Measurements from ENCODE around the gene CYTL1. TPM values are rescaled to one million over a fixed set of nuclear protein-coding genes. Genes with fewer than 3 reads are reported as not detected.
"Not testable (repeated sequence)": the region's sequence is repeated elsewhere in the genome, so short reads cannot be mapped to it uniquely, and the experiment has no call there.

CYTL1 gene
- polyA plus RNA-seq, 1 donor (not counting 4 experiments of a cell fraction or from before 2014, with no cell fraction given) = 0.30 TPM

DNA sequence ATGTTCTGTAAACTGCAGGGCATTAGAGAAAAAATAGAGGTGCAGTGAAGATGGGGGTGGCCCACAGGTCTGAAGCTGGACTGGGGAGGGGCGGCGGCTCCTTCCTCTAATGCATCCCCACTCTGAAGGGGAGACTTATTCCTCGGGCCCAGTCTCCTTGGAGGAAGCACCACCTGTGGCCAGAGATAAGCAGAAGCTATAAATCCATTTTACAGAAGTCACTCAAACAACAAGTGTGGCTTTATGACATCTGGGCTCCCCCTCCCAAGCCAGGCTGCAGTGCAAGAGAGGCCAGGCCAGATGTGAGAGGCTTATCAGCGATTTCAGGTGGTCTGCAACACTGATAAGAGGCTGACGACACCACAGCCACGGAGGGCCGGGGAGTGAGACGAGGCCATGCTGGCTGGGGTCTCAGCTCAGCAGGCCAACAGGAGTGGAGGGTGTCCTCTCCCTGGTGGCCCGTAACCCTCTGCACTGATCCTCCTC lies 15.8 kb downstream of the CYTL1 start:
- Histone ChIP-seq H3K79me2 (ENCODE audit: control insufficient read depth, insufficient read depth, low read length) (no peaks in the 10 kb centered on the region), H3K9ac (ENCODE audit: control insufficient read depth, extremely low read depth, insufficient read depth, low read length) (no peak overlapping the region), H3K4me1 (ENCODE audit: control insufficient read depth, extremely low read depth, insufficient read depth, low read length) (no peaks in the 10 kb centered on the region), H3K36me3 (ENCODE audit: control insufficient read depth in 2 of 2, extremely low read depth in 1 of 2, insufficient read depth in 2 of 2, low read length in 2 of 2) (no peaks in the 10 kb centered on the region), H2AFZ (ENCODE audit: control insufficient read depth, low read length) (no peak overlapping the region), H4K20me1 (ENCODE audit: control insufficient read depth, extremely low read depth, insufficient read depth, low read length) (no peaks in the 10 kb centered on the region), H3K9me3 (ENCODE audit: control insufficient read depth, low read depth, low read length) (no peaks in the 10 kb centered on the region), H3K9me1 (ENCODE audit: control insufficient read depth, extremely low read depth, insufficient read depth, low read length) (no peaks in the 10 kb centered on the region), H3K27me3 (ENCODE audit: control insufficient read depth, extremely low read depth, insufficient read depth, low read length) (peaks cover 10% of the 10 kb centered on the region), H3K27ac (ENCODE audit: control insufficient read depth, insufficient read depth, low read length) (no peak overlapping the region), H3K4me2 (ENCODE audit: control insufficient read depth, extremely low read depth, insufficient read depth, low read depth, low read length) (no peak overlapping the region), H3K4me3 (ENCODE audit: control insufficient read depth in 2 of 3, extremely low read depth in 1 of 3, insufficient read depth in 2 of 3, low read depth in 1 of 3, low read length in 3 of 3) (no peak overlapping the region)
- no peak for FAIRE-seq
- TF ChIP-seq CTCF (optimal IDR thresholded peaks at IDR 0.05 in 1 of 3, IDR thresholded peaks at IDR 0.05 in 1 of 3, conservative IDR thresholded peaks at IDR 0.05 in 1 of 3; ENCODE audit: extremely low read depth in 1 of 3, insufficient read depth in 2 of 3, low read length in 3 of 3) = no peak
- no peak for TF ChIP-seq EZH2 (IDR thresholded peaks at IDR 0.05; ENCODE audit: low read length)
- dilution Hi-C loops (cut with MboI; ENCODE audit: extremely low pct_ligation_motif_present, low sequenced_read_pairs) = no loop called here
- DNase-seq (ENCODE audit: low read depth, low spot score) = no peak

DNA sequence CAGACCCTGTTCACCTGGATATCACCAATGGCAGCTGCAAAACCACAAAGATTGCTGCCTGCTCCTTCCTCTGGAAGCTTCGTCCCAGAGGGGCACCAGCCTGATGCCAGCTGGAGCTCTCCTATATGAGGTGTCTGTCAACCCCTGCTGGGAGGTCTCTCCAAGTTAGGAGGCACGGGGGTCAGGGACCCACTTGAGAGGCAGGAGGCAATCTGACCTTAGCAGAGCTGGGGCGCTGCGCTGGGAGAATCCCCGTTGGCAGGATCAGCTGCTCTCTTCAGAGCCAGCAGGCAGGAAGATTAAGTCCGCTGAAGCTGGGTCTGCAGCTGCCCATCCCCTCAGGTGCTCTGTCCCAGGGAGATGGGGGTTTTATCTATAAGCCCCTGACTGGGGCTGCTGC lies 17.6 kb downstream of the CYTL1 start:
- H3K9me3 ChIP-seq (ENCODE audit: control insufficient read depth, low read depth, low read length); H3K9me1 ChIP-seq (ENCODE audit: control insufficient read depth, extremely low read depth, insufficient read depth, low read length); H3K27ac ChIP-seq (ENCODE audit: control insufficient read depth, insufficient read depth, low read length); DNase-seq (ENCODE audit: low read depth, low spot score); H3K36me3 ChIP-seq (ENCODE audit: control insufficient read depth in 2 of 2, extremely low read depth in 1 of 2, insufficient read depth in 2 of 2, low read length in 2 of 2); H3K4me2 ChIP-seq (ENCODE audit: control insufficient read depth, extremely low read depth, insufficient read depth, low read depth, low read length); dilution Hi-C loops (cut with MboI; ENCODE audit: extremely low pct_ligation_motif_present, low sequenced_read_pairs); FAIRE-seq; H3K4me3 ChIP-seq (ENCODE audit: control insufficient read depth in 2 of 3, extremely low read depth in 1 of 3, insufficient read depth in 2 of 3, low read depth in 1 of 3, low read length in 3 of 3); H3K9ac ChIP-seq (ENCODE audit: control insufficient read depth, extremely low read depth, insufficient read depth, low read length); H3K4me1 ChIP-seq (ENCODE audit: control insufficient read depth, extremely low read depth, insufficient read depth, low read length); H3K79me2 ChIP-seq (ENCODE audit: control insufficient read depth, insufficient read depth, low read length); H4K20me1 ChIP-seq (ENCODE audit: control insufficient read depth, extremely low read depth, insufficient read depth, low read length); H2AFZ ChIP-seq (ENCODE audit: control insufficient read depth, low read length): not testable (repeated sequence)
- H3K27me3 ChIP-seq (ENCODE audit: control insufficient read depth, extremely low read depth, insufficient read depth, low read length) = peaks cover 10% of the 10 kb centered on the region

DNA sequence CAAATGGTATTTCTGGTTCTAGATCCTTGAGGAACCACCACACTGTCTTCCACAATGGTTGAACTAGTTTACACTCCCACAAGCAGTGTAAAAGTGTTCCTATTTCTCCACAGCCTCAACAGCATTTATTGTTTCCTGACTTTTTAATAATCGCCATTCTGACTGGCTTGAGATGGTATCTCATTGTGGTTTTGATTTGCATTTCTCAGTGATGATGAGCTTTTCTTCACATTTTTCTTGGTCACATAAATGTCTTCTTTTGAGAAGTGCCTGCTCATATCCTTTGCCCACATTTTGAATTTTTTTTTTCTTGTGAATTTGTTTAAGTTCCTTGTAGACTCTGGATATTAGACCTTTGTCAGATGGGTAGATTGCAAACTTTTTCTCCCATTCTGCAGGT lies 22.3 kb downstream of the CYTL1 start:
- FAIRE-seq = not testable (repeated sequence)

More for the DNA sequence above, 22.3 kb downstream of the CYTL1 start:
- H3K36me3 ChIP-seq (ENCODE audit: control insufficient read depth in 2 of 2, extremely low read depth in 1 of 2, insufficient read depth in 2 of 2, low read length in 2 of 2); H3K4me2 ChIP-seq (ENCODE audit: control insufficient read depth, extremely low read depth, insufficient read depth, low read depth, low read length); H4K20me1 ChIP-seq (ENCODE audit: control insufficient read depth, extremely low read depth, insufficient read depth, low read length); dilution Hi-C loops (cut with MboI; ENCODE audit: extremely low pct_ligation_motif_present, low sequenced_read_pairs); H3K27me3 ChIP-seq (ENCODE audit: control insufficient read depth, extremely low read depth, insufficient read depth, low read length); H3K9me3 ChIP-seq (ENCODE audit: control insufficient read depth, low read depth, low read length); H3K9me1 ChIP-seq (ENCODE audit: control insufficient read depth, extremely low read depth, insufficient read depth, low read length); H3K79me2 ChIP-seq (ENCODE audit: control insufficient read depth, insufficient read depth, low read length); H2AFZ ChIP-seq (ENCODE audit: control insufficient read depth, low read length); H3K9ac ChIP-seq (ENCODE audit: control insufficient read depth, extremely low read depth, insufficient read depth, low read length); H3K4me1 ChIP-seq (ENCODE audit: control insufficient read depth, extremely low read depth, insufficient read depth, low read length); H3K4me3 ChIP-seq (ENCODE audit: control insufficient read depth in 2 of 3, extremely low read depth in 1 of 3, insufficient read depth in 2 of 3, low read depth in 1 of 3, low read length in 3 of 3); H3K27ac ChIP-seq (ENCODE audit: control insufficient read depth, insufficient read depth, low read length); DNase-seq (ENCODE audit: low read depth, low spot score): not testable (repeated sequence)
